ENCODE data around the gene XXYLT1. TPM values are rescaled to one million over a fixed set of nuclear protein-coding genes. Genes with fewer than 3 reads are reported as not detected.

Gene XXYLT1
- total and polyA plus RNA-seq, 12 donors, result 6.2 to 14.6 (median 9.3) TPM

- H3K36me3 ChIP-seq (replicated peaks in 1 of 2), result peaks cover 0 to 6% of the 10 kb centered on the region in 2 donors
These were observed 711 bp downstream of the XXYLT1 start for GRCh38 chr3:195270079-195270816.

GRCh38 chr3:195269375-195270078, 1.4 kb downstream of the XXYLT1 start:
- DNase-seq, result no peak
- Histone ChIP-seq H3K27me3 (no peaks in the 10 kb centered on the region), H3K4me1 (replicated peaks in 1 of 2) (peaks cover 9 to 22% of the 10 kb centered on the region in 2 donors), H3K27ac (peak overlapping the region in 1 of 5 donors; percentile 84), H3K36me3 (replicated peaks in 1 of 2) (peaks cover 0 to 6% of the 10 kb centered on the region in 2 donors), H3K4me3 (peak overlapping the region in 1 of 4 donors; percentile 81), H3K9me3 (replicated peaks in 1 of 3) (no peaks in the 10 kb centered on the region)
- TF ChIP-seq CTCF (IDR thresholded peaks at IDR 0.05) (no peak), POLR2A (IDR thresholded peaks at IDR 0.05) (no peak)
- WGBS, 4 donors, result 75 to 78% (median 76%) methylated on average over 4 to 5 of the region's 5 CpGs
- intact Hi-C loops (cut with DNase I), result loop anchor here in 1 of 2 donors (2.0 kb wide), 1 partner anchor 257 kb away; no protein-coding TSS in a partner anchor

More at GRCh38 chr3:195270079-195270816, 711 bp downstream of the XXYLT1 start:
- no peaks in the 10 kb centered on the region for H3K27me3 ChIP-seq
- DNase-seq, result peak in 4 of 7 donors; percentile 30 to 45 (median 42)
- no peak for TF ChIP-seq POLR2A (IDR thresholded peaks at IDR 0.05)
- peak in 1 of 6 experiments; percentile 5 for TF ChIP-seq CTCF (IDR thresholded peaks at IDR 0.05)
- peaks cover 9 to 22% of the 10 kb centered on the region in 2 donors for H3K4me1 ChIP-seq (replicated peaks in 1 of 2)
- 1 to 4% (median 2%) methylated on average over 10 to 52 of the region's 52 CpGs for WGBS, 4 donors
- intact Hi-C loops (cut with DNase I), result loop anchor here in 1 of 2 donors (2.0 kb wide), 1 partner anchor 257 kb away; no protein-coding TSS in a partner anchor
- peak overlapping the region; percentile 57 to 81 (median 68) for H3K4me3 ChIP-seq
- no peaks in the 10 kb centered on the region for H3K9me3 ChIP-seq (replicated peaks in 1 of 3)
- H3K27ac ChIP-seq, result peak overlapping the region in 4 of 5 donors; percentile 61 to 87 (median 78)

GRCh38 chr3:195268576-195269309, 2.2 kb downstream of the XXYLT1 start:
- Histone ChIP-seq H3K27me3 (no peaks in the 10 kb centered on the region), H3K36me3 (replicated peaks in 1 of 2) (peaks cover 0 to 6% of the 10 kb centered on the region in 2 donors), H3K4me1 (replicated peaks in 1 of 2) (peaks cover 9 to 22% of the 10 kb centered on the region in 2 donors), H3K4me3 (no peak overlapping the region), H3K9me3 (replicated peaks in 1 of 3) (no peaks in the 10 kb centered on the region), H3K27ac (no peak overlapping the region)
- 89 to 98% (median 94%) methylated on average over 10 to 11 of the region's 11 CpGs for WGBS, 4 donors
- DNase-seq, result no peak
- intact Hi-C loops (cut with DNase I), result no loop called here
- no peak for TF ChIP-seq POLR2A (IDR thresholded peaks at IDR 0.05)
- no peak for TF ChIP-seq CTCF (IDR thresholded peaks at IDR 0.05)

GRCh38 chr3:195267096-195267495, 3.9 kb downstream of the XXYLT1 start:
- Histone ChIP-seq H3K27me3 (no peaks in the 10 kb centered on the region), H3K4me1 (replicated peaks in 1 of 2) (peaks cover 9 to 22% of the 10 kb centered on the region in 2 donors), H3K9me3 (replicated peaks in 1 of 3) (no peaks in the 10 kb centered on the region), H3K4me3 (no peak overlapping the region), H3K36me3 (replicated peaks in 1 of 2) (peaks cover 0 to 6% of the 10 kb centered on the region in 2 donors), H3K27ac (no peak overlapping the region)
- no peak for DNase-seq
- intact Hi-C loops (cut with DNase I), result no loop called here
- WGBS, 4 donors, result 77 to 90% (median 84%) methylated on average over 3 of the region's 3 CpGs
- no peak for TF ChIP-seq CTCF (IDR thresholded peaks at IDR 0.05)
- no peak for TF ChIP-seq POLR2A (IDR thresholded peaks at IDR 0.05)

Measured in adrenal gland (tissue), 12 donors.